Measurements from ENCODE around the gene SOX15.
A peak's percentile ranks its signal among the peaks of the same experiment; 100 is the strongest.

Gene SOX15

GRCh38 chr17:7557775-7558543 is 31.9 kb downstream of the SOX15 start:
- DNase-seq (ENCODE audit: low read depth): peak; percentile 64

DNA sequence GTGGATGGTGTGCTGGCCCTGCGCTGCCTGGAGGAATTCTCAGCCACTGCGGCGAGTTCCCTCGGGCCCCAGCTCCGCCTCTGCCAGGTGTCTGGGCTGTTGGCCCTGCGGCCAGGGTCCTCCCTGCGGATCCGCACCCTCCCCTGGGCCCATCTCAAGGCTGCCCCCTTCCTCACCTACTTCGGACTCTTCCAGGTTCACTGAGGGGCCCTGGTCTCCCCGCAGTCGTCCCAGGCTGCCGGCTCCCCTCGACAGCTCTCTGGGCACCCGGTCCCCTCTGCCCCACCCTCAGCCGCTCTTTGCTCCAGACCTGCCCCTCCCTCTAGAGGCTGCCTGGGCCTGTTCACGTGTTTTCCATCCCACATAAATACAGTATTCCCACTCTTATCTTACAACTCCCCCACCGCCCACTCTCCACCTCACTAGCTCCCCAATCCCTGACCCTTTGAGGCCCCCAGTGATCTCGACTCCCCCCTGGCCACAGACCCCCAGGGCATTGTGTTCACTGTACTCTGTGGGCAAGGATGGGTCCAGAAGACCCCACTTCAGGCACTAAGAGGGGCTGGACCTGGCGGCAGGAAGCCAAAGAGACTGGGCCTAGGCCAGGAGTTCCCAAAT is 32.6 kb downstream of the SOX15 start:
- DNase-seq (ENCODE audit: low read depth): no peak

DNA sequence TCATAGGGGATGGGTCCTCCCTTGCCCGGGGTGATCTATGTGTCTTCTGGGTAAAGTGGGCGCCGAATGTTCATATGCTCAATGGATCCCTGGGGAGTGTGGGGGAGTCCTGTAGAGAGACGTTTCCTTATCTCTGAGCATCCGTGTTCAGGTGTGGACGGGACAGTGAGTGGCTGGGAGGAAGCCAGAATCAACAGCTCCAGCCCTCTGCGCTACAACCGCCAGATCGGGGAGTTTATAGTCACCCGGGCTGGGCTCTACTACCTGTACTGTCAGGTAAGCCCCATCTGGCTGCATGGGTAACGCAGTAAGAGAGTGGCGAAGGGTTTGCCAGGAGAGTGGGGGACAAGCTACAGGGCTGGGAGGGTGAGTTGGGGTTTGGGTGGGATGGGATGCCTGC is 33.3 kb downstream of the SOX15 start:
- no peak for DNase-seq (ENCODE audit: low read depth)

GRCh38 chr17:7555320-7555948 is 34.5 kb downstream of the SOX15 start:
- no peak for DNase-seq (ENCODE audit: low read depth)

DNA sequence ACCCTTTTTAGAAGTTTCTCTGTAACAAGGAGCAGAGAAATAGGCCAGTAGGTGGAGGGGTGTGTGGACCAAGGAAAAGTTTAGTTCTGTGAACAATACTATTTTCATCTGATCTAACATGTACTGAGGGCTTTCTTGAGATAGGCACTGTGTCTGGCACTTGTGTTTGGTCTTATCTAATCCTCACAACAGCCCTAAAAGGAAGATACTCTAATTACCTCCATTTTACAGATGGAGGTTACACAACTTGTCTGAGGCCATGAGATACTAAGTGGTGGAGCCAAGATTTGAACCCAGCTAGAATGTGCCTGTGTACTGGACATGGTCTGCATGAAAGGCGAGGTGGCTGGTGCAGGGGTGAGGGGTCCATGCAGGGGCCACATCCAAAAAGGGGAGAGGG is 36.5 kb downstream of the SOX15 start:
- DNase-seq (ENCODE audit: low read depth): no peak

GRCh38 chr17:7552621-7553051 is 37.3 kb downstream of the SOX15 start:
- DNase-seq (ENCODE audit: low read depth): no peak

- DNase-seq (ENCODE audit: low read depth): no peak
Measured at GRCh38 chr17:7551396-7551795, 38.5 kb downstream of the SOX15 start.

DNA sequence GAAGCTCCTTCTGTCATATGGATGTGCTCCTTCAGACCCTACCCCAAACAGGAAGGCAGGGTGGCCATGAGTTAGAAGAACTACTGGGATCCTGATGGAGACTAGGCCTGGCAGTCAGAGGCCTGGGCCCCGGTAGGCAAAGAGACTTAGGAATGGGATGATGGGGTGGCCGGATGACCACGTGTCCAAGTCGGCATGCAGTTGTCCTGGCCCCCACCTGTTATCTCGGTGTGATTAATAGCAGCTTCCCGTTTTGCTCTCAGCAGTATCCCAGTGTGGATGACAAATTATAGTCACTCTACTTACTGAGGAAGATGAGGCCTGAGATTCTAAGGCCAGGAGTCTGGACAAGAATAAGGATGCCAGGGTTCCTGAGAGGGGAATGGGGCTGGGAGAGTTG is 39.5 kb downstream of the SOX15 start:
- no peak for DNase-seq (ENCODE audit: low read depth)

GRCh38 chr17:7549401-7550055 is 40.4 kb downstream of the SOX15 start:
- no peak for DNase-seq (ENCODE audit: low read depth)

DNA sequence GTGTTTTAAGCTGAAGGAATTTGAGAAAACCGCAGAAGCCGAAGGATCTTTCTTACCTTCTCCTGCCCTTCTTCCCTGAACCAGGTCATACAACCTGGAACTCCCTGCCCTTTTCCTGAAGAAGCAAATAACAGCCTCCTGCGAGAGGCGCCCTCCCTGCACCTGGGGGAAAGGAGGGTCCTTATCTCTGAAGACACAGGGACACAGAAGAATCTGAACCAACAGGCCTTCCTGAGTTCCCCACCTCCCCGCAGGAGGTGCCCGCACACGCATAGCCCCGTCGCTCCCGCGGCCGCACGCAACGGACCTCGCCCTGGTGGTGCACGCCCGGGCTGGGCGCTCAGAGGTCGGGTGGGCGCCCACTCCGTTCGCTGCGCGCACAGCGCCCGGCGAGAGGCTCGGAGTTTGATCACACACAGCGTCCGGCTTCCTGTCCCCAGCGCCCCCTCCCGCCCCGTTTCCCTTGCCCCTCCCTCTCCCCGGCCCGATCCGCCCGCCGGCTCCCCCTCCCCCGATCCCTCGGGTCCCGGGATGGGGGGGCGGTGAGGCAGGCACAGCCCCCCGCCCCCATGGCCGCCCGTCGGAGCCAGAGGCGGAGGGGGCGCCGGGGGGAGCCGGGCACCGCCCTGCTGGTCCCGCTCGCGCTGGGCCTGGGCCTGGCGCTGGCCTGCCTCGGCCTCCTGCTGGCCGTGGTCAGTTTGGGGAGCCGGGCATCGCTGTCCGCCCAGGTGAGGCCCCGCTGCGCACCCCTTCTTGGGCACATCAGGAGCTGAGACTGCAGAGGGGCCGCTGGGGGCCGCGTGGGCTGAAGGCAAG is 41.1 kb downstream of the SOX15 start, which contains the start of gene TNFSF12:
TNFSF12 (plus strand) TSS at position 474 of the 816 bp plus-strand sequence; CDS start at position 570, 96 bp downstream.
- DNase-seq (ENCODE audit: low read depth): no peak

DNA sequence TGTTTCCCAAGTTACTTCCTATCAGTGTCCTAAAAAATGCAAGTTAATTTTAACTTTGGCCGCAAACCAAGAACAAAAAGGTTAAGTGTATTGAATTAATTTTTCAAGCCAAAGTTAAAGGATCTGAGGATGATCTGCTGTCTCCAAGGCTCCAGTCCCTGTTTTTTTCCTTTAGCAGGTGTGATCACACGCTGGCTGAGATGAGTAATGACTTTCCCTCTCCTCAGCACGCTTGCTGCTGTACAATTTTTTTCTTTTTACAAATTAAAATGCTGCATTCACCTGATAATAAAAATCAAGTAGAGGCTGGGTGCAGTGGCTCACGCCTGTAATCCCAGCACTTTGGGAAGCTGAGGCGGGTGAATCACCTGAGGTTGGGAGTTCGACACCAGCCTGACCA is 45.0 kb downstream of the SOX15 start:
- no peak for DNase-seq (ENCODE audit: low read depth)

DNA sequence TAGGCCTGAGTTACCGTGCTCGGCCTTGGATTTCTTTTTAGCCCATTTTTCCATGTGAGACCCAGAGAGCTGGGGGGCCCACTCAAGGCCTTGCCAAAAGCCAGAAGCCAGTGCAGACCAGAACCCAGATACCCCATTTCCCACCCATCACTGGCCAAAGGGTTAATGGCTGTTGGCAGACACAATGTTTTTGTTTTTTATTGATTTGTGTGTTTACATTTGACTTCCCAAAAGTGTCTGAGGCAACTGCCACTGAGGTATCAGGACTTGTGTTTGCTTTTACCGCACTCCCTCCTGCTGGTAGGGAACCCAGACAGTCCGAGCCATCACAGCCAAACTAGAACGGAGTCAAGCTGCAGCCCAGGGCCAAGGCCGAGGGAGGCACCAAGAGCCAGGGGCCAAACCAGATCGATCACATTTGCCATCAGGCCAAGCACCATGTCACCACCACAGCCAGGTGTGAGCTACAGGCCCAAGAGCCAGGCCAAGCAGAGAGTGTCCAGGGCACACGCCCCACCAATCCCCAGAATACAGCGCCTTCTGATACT is 48.7 kb downstream of the SOX15 start:
- no peak for DNase-seq (ENCODE audit: low read depth)

DNA sequence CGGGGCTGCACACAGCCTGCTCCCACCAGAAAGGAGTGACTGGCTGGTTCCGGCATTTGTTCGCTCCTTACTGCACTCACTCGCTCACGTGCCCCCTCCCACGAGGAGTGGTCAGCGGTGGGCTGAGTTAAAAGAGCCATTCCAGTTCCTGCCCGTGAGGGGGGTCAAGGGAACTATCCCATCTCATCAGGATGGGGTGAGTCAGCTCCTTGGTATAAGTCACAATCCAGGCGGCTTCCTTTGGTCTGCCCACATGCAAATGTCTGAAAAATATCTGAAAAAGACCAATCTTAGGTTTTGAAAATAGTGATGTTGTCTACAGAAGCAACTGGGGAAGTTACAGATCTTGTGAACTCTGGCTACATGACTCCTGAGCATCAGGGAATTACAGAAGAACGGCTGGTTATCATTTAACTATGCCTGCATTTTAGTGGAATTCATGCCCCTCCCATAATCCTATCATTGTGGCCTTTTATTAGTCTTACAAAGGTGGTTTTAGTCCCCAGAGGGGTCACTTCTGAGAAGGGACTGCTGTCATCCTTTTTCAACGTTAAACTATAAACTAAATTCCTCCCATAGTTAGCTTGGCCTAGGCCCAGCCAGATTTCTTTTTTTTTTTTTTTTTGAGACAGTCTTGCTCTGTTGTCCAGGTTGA is 50.9 kb downstream of the SOX15 start:
- no peak for DNase-seq (ENCODE audit: low read depth)

Measured in fibroblast of the conjunctiva (primary cell).